WERI-Rb-1 (cell line): ENCODE measurements around the gene EGLN1.
"Not testable (repeated sequence)": the region's sequence is repeated elsewhere in the genome, so short reads cannot be mapped to it uniquely, and the experiment has no call there.

Experiments used
- DNase-seq: peaks from one replicate; pipeline ENCODE4 v3.0.0-alpha.2; 2020
- H3K27ac ChIP-seq: fragments of 250-450 bp; sonication (Bioruptor Pico); 2 replicates; pipeline ENCODE4 v1.5.1; 2020; ENCODE audit warnings: mild to moderate bottlenecking, moderate library complexity
- H3K27me3 ChIP-seq: fragments of 250-450 bp; sonication (Bioruptor Pico); 2 replicates; pipeline ENCODE4 v1.5.1; 2021; ENCODE audit warnings: mild to moderate bottlenecking, low read depth, moderate library complexity; ENCODE audit not compliant: insufficient read depth, severe bottlenecking
- H3K36me3 ChIP-seq: fragments of 250-450 bp; sonication (Bioruptor Pico); 2 replicates; pipeline ENCODE4 v1.5.1; 2020; ENCODE audit warnings: mild to moderate bottlenecking, moderate library complexity
- H3K4me3 ChIP-seq: 2 replicates; pipeline ENCODE4 v1.5.1; 2011; ENCODE audit warnings: low read depth, mild to moderate bottlenecking, control low read depth, low read length
- H3K9me3 ChIP-seq: fragments of 250-450 bp; sonication (Bioruptor Pico); 2 replicates; pipeline ENCODE4 v1.5.1; 2021; ENCODE audit warnings: mild to moderate bottlenecking, moderate library complexity; ENCODE audit not compliant: severe bottlenecking
- TF ChIP-seq, protein P1 (sequence below): IDR thresholded peaks from 2 replicates; pipeline ENCODE4 v1.5.1; 2011; ENCODE audit warnings: low read depth, mild to moderate bottlenecking, control low read depth, inconsistent platforms, low read length

The EGLN1 gene

GRCh38 chr1:231421971-231422797 is at the start of gene EGLN1:
Gene EGLN1, minus strand, starts transcription at chr1:231422287. Its CDS starts 399 bp downstream, at chr1:231421888.
- DNase-seq, result peak; percentile 85
- Histone ChIP-seq H3K9me3 (no peaks in the 10 kb centered on the region), H3K36me3 (no peaks in the 10 kb centered on the region), H3K4me3 (peak within 1 kb of the TSS; percentile 58), H3K27me3 (peaks cover 8% of the 10 kb centered on the region), H3K27ac (peak within 1 kb of the TSS; percentile 85)
- TF ChIP-seq, protein P1, sequence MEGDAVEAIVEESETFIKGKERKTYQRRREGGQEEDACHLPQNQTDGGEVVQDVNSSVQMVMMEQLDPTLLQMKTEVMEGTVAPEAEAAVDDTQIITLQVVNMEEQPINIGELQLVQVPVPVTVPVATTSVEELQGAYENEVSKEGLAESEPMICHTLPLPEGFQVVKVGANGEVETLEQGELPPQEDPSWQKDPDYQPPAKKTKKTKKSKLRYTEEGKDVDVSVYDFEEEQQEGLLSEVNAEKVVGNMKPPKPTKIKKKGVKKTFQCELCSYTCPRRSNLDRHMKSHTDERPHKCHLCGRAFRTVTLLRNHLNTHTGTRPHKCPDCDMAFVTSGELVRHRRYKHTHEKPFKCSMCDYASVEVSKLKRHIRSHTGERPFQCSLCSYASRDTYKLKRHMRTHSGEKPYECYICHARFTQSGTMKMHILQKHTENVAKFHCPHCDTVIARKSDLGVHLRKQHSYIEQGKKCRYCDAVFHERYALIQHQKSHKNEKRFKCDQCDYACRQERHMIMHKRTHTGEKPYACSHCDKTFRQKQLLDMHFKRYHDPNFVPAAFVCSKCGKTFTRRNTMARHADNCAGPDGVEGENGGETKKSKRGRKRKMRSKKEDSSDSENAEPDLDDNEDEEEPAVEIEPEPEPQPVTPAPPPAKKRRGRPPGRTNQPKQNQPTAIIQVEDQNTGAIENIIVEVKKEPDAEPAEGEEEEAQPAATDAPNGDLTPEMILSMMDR, result peak; percentile 73

DNA sequence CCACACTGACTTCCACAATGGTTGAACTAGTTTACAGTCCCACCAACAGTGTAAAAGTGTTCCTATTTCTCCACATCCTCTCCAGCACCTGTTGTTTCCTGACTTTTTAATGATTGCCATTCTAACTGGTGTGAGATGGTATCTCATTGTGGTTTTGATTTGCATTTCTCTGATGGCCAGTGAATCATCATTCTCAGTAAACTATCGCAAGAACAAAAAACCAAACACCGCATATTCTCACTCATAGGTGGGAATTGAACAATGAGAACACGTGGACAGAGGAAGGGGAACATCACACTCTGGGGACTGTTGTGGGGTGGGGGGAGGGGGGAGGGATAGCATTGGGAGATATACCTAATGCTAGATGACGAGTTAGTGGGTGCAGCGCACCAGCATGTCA is 49.4 kb upstream of the EGLN1 start:
- not testable (repeated sequence) for DNase-seq, H3K9me3 ChIP-seq, H3K27me3 ChIP-seq, H3K27ac ChIP-seq, H3K36me3 ChIP-seq, H3K4me3 ChIP-seq

GRCh38 chr1:231471027-231471426 is 48.9 kb upstream of the EGLN1 start:
- H3K36me3 ChIP-seq, DNase-seq, H3K9me3 ChIP-seq, H3K4me3 ChIP-seq, H3K27me3 ChIP-seq, H3K27ac ChIP-seq: not testable (repeated sequence)

- no peaks in the 10 kb centered on the region for H3K9me3 ChIP-seq
- no peaks in the 10 kb centered on the region for H3K27me3 ChIP-seq
- no peak overlapping the region for H3K4me3 ChIP-seq
- H3K27ac ChIP-seq, result no peak overlapping the region
- no peaks in the 10 kb centered on the region for H3K36me3 ChIP-seq
- no peak for DNase-seq
- TF ChIP-seq, protein P1, result no peak
Measured at GRCh38 chr1:231467986-231468385, 45.9 kb upstream of the EGLN1 start.

DNA sequence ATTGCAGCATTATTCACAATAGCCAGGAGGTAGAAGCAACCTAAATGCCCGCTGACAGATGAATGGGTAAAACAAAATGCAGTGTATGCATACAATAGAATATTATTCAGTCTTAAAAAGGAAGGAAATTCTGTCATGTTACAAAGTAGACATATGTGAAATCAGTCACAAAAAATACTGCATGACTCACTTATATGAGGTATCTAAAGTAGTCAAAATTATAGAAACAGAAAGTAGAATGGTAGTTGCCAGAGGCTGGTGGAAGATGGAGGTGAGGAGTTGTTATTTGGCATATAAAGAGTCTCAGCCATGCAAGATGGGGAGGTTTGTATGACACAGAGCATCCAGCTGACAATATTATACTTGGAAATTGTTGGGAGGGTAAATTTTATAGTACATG is 43.0 kb upstream of the EGLN1 start:
- Histone ChIP-seq H3K27me3 (no peaks in the 10 kb centered on the region), H3K36me3 (no peaks in the 10 kb centered on the region), H3K27ac (no peak overlapping the region), H3K4me3 (no peak overlapping the region), H3K9me3 (no peaks in the 10 kb centered on the region)
- DNase-seq, result no peak
- TF ChIP-seq, protein P1, result no peak

- H3K27ac ChIP-seq, result no peak overlapping the region
- TF ChIP-seq, protein P1, result no peak
- no peak overlapping the region for H3K4me3 ChIP-seq
- no peaks in the 10 kb centered on the region for H3K36me3 ChIP-seq
- H3K27me3 ChIP-seq, result no peaks in the 10 kb centered on the region
- no peaks in the 10 kb centered on the region for H3K9me3 ChIP-seq
- no peak for DNase-seq
Measured at GRCh38 chr1:231463541-231463940, 41.5 kb upstream of the EGLN1 start.

GRCh38 chr1:231460614-231461013 is 38.5 kb upstream of the EGLN1 start:
- H3K9me3 ChIP-seq, result peaks cover 5% of the 10 kb centered on the region
- no peaks in the 10 kb centered on the region for H3K36me3 ChIP-seq
- DNase-seq, result no peak
- H3K4me3 ChIP-seq, result no peak overlapping the region
- H3K27ac ChIP-seq, result no peak overlapping the region
- TF ChIP-seq, protein P1, result no peak
- no peaks in the 10 kb centered on the region for H3K27me3 ChIP-seq

GRCh38 chr1:231459438-231459837 is 37.4 kb upstream of the EGLN1 start:
- not testable (repeated sequence) for H3K4me3 ChIP-seq, H3K9me3 ChIP-seq, H3K27me3 ChIP-seq, H3K27ac ChIP-seq, H3K36me3 ChIP-seq, DNase-seq

DNA sequence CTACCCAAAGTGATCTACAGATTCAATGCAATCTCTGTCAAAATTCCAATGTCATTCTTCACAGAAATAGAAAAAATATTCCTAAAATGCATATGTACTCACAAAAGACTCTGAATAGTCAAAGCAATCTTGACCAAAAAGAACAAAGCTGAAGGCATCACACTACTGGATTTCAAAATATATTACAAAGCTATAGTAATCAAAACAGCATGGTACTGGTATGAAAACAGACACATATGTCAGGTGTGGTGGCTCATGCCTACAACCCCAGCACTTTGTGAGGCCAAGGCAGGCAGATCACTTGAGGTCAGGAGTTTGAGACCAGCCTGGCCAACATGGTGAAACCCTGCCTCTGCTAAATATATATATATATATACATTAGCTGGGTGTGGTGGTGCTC is 35.9 kb upstream of the EGLN1 start:
- not testable (repeated sequence) for H3K36me3 ChIP-seq, H3K4me3 ChIP-seq, H3K27ac ChIP-seq, DNase-seq, H3K9me3 ChIP-seq, H3K27me3 ChIP-seq
